ENCODE data around the gene CACNA2D3.

- TF ChIP-seq TAF1 (IDR thresholded peaks at IDR 0.05; ENCODE audit: low read depth, low read length): no peak
- no peak for TF ChIP-seq POLR2AphosphoS5 (IDR thresholded peaks at IDR 0.05; ENCODE audit: low read depth, low read length)
- no peak for TF ChIP-seq POLR2A (IDR thresholded peaks at IDR 0.05; ENCODE audit: low read depth, low read length)
These were observed 728.2 kb downstream of the CACNA2D3 start for GRCh38 chr3:54850484-54851018.

Measured in GM12891 (cell line).